ENCODE data around the gene SCAMP4. TPM values are rescaled to one million over a fixed set of nuclear protein-coding genes. Genes with fewer than 3 reads are reported as not detected.

SCAMP4 gene
- polyA plus RNA-seq, 1 donor from 2014 or later: 12.7 TPM

- H2AFZ ChIP-seq (ENCODE audit: low read depth, low read length): no peak overlapping the region
- H3F3A ChIP-seq (ENCODE audit: insufficient read depth, low read length, poor library complexity, severe bottlenecking): no peaks in the 10 kb centered on the region
- no peak overlapping the region for H3K27ac ChIP-seq (ENCODE audit: low read length)
- TF ChIP-seq POLR2AphosphoS5 (IDR thresholded peaks at IDR 0.05): no peak
- TF ChIP-seq SMC3 (conservative IDR thresholded peaks at IDR 0.05; ENCODE audit: poor library complexity): no peak
- no peak for TF ChIP-seq RAD21 (conservative IDR thresholded peaks at IDR 0.05)
- no peak for TF ChIP-seq REST (IDR thresholded peaks at IDR 0.05; ENCODE audit: borderline replicate concordance)
- no peak for TF ChIP-seq TAF1 (IDR thresholded peaks at IDR 0.05; ENCODE audit: low read depth)
- TF ChIP-seq EZH2 (IDR thresholded peaks at IDR 0.05; ENCODE audit: borderline replicate concordance, insufficient read depth, low read length, poor library complexity, severe bottlenecking): no peak
- TF ChIP-seq EP300 (conservative IDR thresholded peaks at IDR 0.05; ENCODE audit: poor library complexity, severe bottlenecking): no peak
- no peak for TF ChIP-seq MXI1 (conservative IDR thresholded peaks at IDR 0.05; ENCODE audit: poor library complexity, severe bottlenecking)
- no peak for TF ChIP-seq CTCF (IDR thresholded peaks at IDR 0.05; ENCODE audit: poor library complexity, severe bottlenecking)
- H3K9ac ChIP-seq (ENCODE audit: low read length): no peak overlapping the region
- no peaks in the 10 kb centered on the region for H3K27me3 ChIP-seq (ENCODE audit: insufficient read depth, low read depth, low read length)
- no peak overlapping the region for H3K4me3 ChIP-seq (ENCODE audit: low read length)
- H3K36me3 ChIP-seq (ENCODE audit: insufficient read depth, low read length): no peaks in the 10 kb centered on the region
- H3K9me3 ChIP-seq (ENCODE audit: low read length): no peaks in the 10 kb centered on the region
- H3K9me2 ChIP-seq (ENCODE audit: insufficient read depth, low read length): no peaks in the 10 kb centered on the region
- no peaks in the 10 kb centered on the region for H4K20me1 ChIP-seq (ENCODE audit: insufficient read depth)
- H3K4me2 ChIP-seq (ENCODE audit: low read length): no peak overlapping the region
- H3K79me2 ChIP-seq (replicated peaks; ENCODE audit: insufficient read depth, low read length): peaks cover 6% of the 10 kb centered on the region
These were observed 64.2 kb downstream of the SCAMP4 start for GRCh38 chr19:1969176-1970002.

- Histone ChIP-seq H4K20me1 (ENCODE audit: insufficient read depth) (no peaks in the 10 kb centered on the region), H3F3A (ENCODE audit: insufficient read depth, low read length, poor library complexity, severe bottlenecking) (no peaks in the 10 kb centered on the region), H3K79me2 (replicated peaks; ENCODE audit: insufficient read depth, low read length) (peaks cover 4% of the 10 kb centered on the region), H3K27ac (ENCODE audit: low read length) (no peak overlapping the region), H3K9me3 (ENCODE audit: low read length) (no peaks in the 10 kb centered on the region), H3K4me3 (ENCODE audit: low read length) (no peak overlapping the region), H3K27me3 (ENCODE audit: insufficient read depth, low read depth, low read length) (no peaks in the 10 kb centered on the region), H3K9me2 (ENCODE audit: insufficient read depth, low read length) (no peaks in the 10 kb centered on the region), H2AFZ (ENCODE audit: low read depth, low read length) (no peak overlapping the region), H3K9ac (ENCODE audit: low read length) (no peak overlapping the region), H3K36me3 (ENCODE audit: insufficient read depth, low read length) (no peaks in the 10 kb centered on the region), H3K4me2 (ENCODE audit: low read length) (no peak overlapping the region)
- TF ChIP-seq MXI1 (conservative IDR thresholded peaks at IDR 0.05; ENCODE audit: poor library complexity, severe bottlenecking): no peak
- TF ChIP-seq POLR2AphosphoS5 (IDR thresholded peaks at IDR 0.05): no peak
- no peak for TF ChIP-seq CTCF (IDR thresholded peaks at IDR 0.05; ENCODE audit: poor library complexity, severe bottlenecking)
- TF ChIP-seq TAF1 (IDR thresholded peaks at IDR 0.05; ENCODE audit: low read depth): no peak
- no peak for TF ChIP-seq EP300 (conservative IDR thresholded peaks at IDR 0.05; ENCODE audit: poor library complexity, severe bottlenecking)
- TF ChIP-seq EZH2 (IDR thresholded peaks at IDR 0.05; ENCODE audit: borderline replicate concordance, insufficient read depth, low read length, poor library complexity, severe bottlenecking): no peak
- TF ChIP-seq SMC3 (conservative IDR thresholded peaks at IDR 0.05; ENCODE audit: poor library complexity): no peak
- no peak for TF ChIP-seq REST (IDR thresholded peaks at IDR 0.05; ENCODE audit: borderline replicate concordance)
- no peak for TF ChIP-seq RAD21 (conservative IDR thresholded peaks at IDR 0.05)
These were observed 65.0 kb downstream of the SCAMP4 start for GRCh38 chr19:1970003-1970805.
